ENCODE results near the gene NREP.

- no peak for TF ChIP-seq POLR2A (IDR thresholded peaks at IDR 0.05)
- no peak for TF ChIP-seq CTCF (IDR thresholded peaks at IDR 0.05)
Measured at GRCh38 chr5:111734013-111734412, 23.0 kb downstream of the NREP start.
